Astrocyte of the cerebellum (primary cell): ENCODE data around the gene STXBP3.

ENCODE experiments used
- DNase-seq: peaks from one replicate; pipeline ENCODE4 v3.0.0-alpha.2; 2011; ENCODE audit warnings: low read depth
- H3K4me3 ChIP-seq: 2 replicates; pipeline ENCODE4 v1.5.1; 2011; ENCODE audit warnings: mild to moderate bottlenecking, low read depth, low read length, moderate library complexity
- CTCF ChIP-seq: IDR thresholded peaks from 2 replicates; pipeline ENCODE4 v1.5.1; 2012; ENCODE audit warnings: low read length, low read depth, moderate library complexity, mild to moderate bottlenecking; ENCODE audit errors: missing control alignments
- in situ Hi-C: cut with HindIII; loops from 2 replicates; pipeline ENCODE4 v1.10.0; 2017; ENCODE audit warnings: low sequenced_read_pairs

Gene STXBP3

GRCh38 chr1:108831225-108831624, 84.8 kb downstream of the STXBP3 start:
- no peak overlapping the region for H3K4me3 ChIP-seq
- TF ChIP-seq CTCF: no peak
- in situ Hi-C loops: no loop called here
- no peak for DNase-seq

GRCh38 chr1:108832929-108833328, 86.5 kb downstream of the STXBP3 start:
- H3K4me3 ChIP-seq: no peak overlapping the region
- no peak for DNase-seq
- in situ Hi-C loops: no loop called here
- no peak for TF ChIP-seq CTCF

- no peak overlapping the region for H3K4me3 ChIP-seq
- in situ Hi-C loops: loop anchor here (5.0 kb wide), 1 partner anchor 56 kb away; no protein-coding TSS in a partner anchor
- TF ChIP-seq CTCF: no peak
- no peak for DNase-seq
Observed at GRCh38 chr1:108841703-108842102, 95.2 kb downstream of the STXBP3 start.

GRCh38 chr1:108842525-108843181, 96.2 kb downstream of the STXBP3 start:
- TF ChIP-seq CTCF: no peak
- in situ Hi-C loops: loop anchor here (5.0 kb wide), 1 partner anchor 55 kb away; no protein-coding TSS in a partner anchor

GRCh38 chr1:108843390-108844137, 97.1 kb downstream of the STXBP3 start:
- TF ChIP-seq CTCF: no peak
- no peak overlapping the region for H3K4me3 ChIP-seq
- in situ Hi-C loops: loop anchor here (5.0 kb wide), 1 partner anchor 54 kb away; no protein-coding TSS in a partner anchor
- DNase-seq: no peak

More at GRCh38 chr1:108842525-108843181, 96.2 kb downstream of the STXBP3 start:
- DNase-seq: no peak
- no peak overlapping the region for H3K4me3 ChIP-seq

- H3K4me3 ChIP-seq: no peak overlapping the region
- in situ Hi-C loops: no loop called here
- DNase-seq: no peak
- TF ChIP-seq CTCF: no peak
Observed at GRCh38 chr1:108845446-108845845, 99.0 kb downstream of the STXBP3 start.
